Testis (tissue), 5 donors: ENCODE measurements around the gene PLEKHA8. TPM values are rescaled to one million over a fixed set of nuclear protein-coding genes. Genes with fewer than 3 reads are reported as not detected.

Experiments
- DNase-seq: peaks from one replicate; pipeline ENCODE4 v3.0.0-alpha.2; 2019
- H3K27ac ChIP-seq, 2 donors: fragments of 200-600 bp; sonication (generic); one replicate each; pipeline ENCODE4 v1.5.1; 2019
- H3K27me3 ChIP-seq: fragments of 200-600 bp; sonication (generic); one replicate; pipeline ENCODE4 v1.5.1; 2019
- H3K36me3 ChIP-seq: fragments of 200-600 bp; sonication (generic); one replicate; pipeline ENCODE4 v1.5.1; 2017; ENCODE audit warnings: low read depth; ENCODE audit errors: missing control alignments
- H3K4me1 ChIP-seq: fragments of 200-600 bp; sonication (generic); one replicate; pipeline ENCODE4 v1.5.1; 2019
- H3K4me3 ChIP-seq, 2 donors: fragments of 200-600 bp; sonication (generic); one replicate each; pipeline ENCODE4 v1.5.1; 2017 to 2019
- H3K9me3 ChIP-seq: fragments of 200-600 bp; sonication (generic); one replicate; pipeline ENCODE4 v1.5.1; 2017
- CTCF ChIP-seq, 3 experiments: fragments of 450-650 bp in 2 of 3; fragments of 200-600 bp in 1 of 3; sonication (generic) in 1 of 3; IDR thresholded peaks; one replicate each; pipeline ENCODE4 v1.5.1; 2016 to 2019; ENCODE audit warnings: antibody characterized with exemption in 3 of 3, mild to moderate bottlenecking in 2 of 3, moderate library complexity in 1 of 3
- POLR2A ChIP-seq: fragments of 450-650 bp; IDR thresholded peaks from one replicate; pipeline ENCODE4 v1.6.1; 2017; ENCODE audit warnings: antibody characterized with exemption, mild to moderate bottlenecking, moderate library complexity
- WGBS, 2 donors: methylation state at CpG; one replicate each; pipeline ENCODE4 v1.1.5; 2018; 5-methylcytosine and 5-hydroxymethylcytosine counted together
- intact Hi-C: fragments of 100-400 bp; cut with DNase I; formaldehyde crosslinking; loops from one replicate; pipeline ENCODE4 v1.15.1; 2023; ENCODE audit warnings: low total_unique reads
- long read RNA-seq, 2 donors: transcript quantifications; one replicate each; lab custom pipeline, GENCODE V29; 2026
- polyA plus RNA-seq: library from polyadenylated mRNA; stranded (reverse); fragments of 350-450 nt; fragmentation: Illumina TruSeq; extraction: RNeasy Lipid Tissue Mini Kit (QIAGEN cat#74804); gene quantifications from one replicate; pipeline ENCODE4 v1.2.3, GENCODE V29; 2014; ENCODE audit warnings: low read depth, low replicate concordance; ENCODE audit not compliant: insufficient read depth
- total RNA-seq, 2 donors: library from RNA; depleted of rRNA; stranded (reverse); fragments of >200 nt; gene quantifications; one replicate each; pipeline ENCODE4 v1.2.3, GENCODE V29; 2016

PLEKHA8 gene
- 10 to 100 TPM; 11.0 to 14.5 TPM for total RNA-seq
- 7.1 TPM for polyA plus RNA-seq
- long read RNA-seq, donor 1, full-length matches to known transcripts, result 1 of 1 reads
- long read RNA-seq, donor 1, partial matches to known transcripts, result 0 of 1 reads
- long read RNA-seq, donor 1, other reads (novel, unspliced or antisense), result 0 of 1 reads
- long read RNA-seq, donor 2, full-length matches to known transcripts, result 2 of 2 reads
- long read RNA-seq, donor 2, partial matches to known transcripts, result 0 of 2 reads
- long read RNA-seq, donor 2, other reads (novel, unspliced or antisense), result 0 of 2 reads

GRCh38 chr7:30028216-30028748, at the start of gene PLEKHA8:
TSS of gene PLEKHA8 (plus strand) at chr7:30028412. CDS start at chr7:30028763, 351 bp downstream.
- Histone ChIP-seq H3K4me3 (peak within 1 kb of the TSS; percentile 92 to 97), H3K27ac (peak within 1 kb of the TSS; percentile 86 to 92), H3K27me3 (no peaks in the 10 kb centered on the region), H3K36me3 (no peaks in the 10 kb centered on the region), H3K9me3 (no peaks in the 10 kb centered on the region), H3K4me1 (peaks cover 22% of the 10 kb centered on the region)
- peak in 2 of 3 experiments; percentile 17 to 21 for TF ChIP-seq CTCF (IDR thresholded peaks at IDR 0.05)
- no peak for TF ChIP-seq POLR2A
- intact Hi-C loops, result no loop called here
- peak; percentile 87 for DNase-seq
- 1% methylated on average over 16 of the region's 70 CpGs; no CpG with 5 or more reads in 1 of the 2 donors for WGBS, 2 donors

- TF ChIP-seq CTCF (IDR thresholded peaks at IDR 0.05) (no peak), POLR2A (no peak)
- H3K4me3 ChIP-seq, result no peak overlapping the region
Observed at GRCh38 chr7:29980151-29980550, 48.1 kb upstream of the PLEKHA8 start.

GRCh38 chr7:29987083-29987482, 41.1 kb upstream of the PLEKHA8 start:
- Histone ChIP-seq H3K4me3 (no peak overlapping the region), H3K27me3 (no peaks in the 10 kb centered on the region), H3K36me3 (no peaks in the 10 kb centered on the region), H3K9me3 (no peaks in the 10 kb centered on the region), H3K4me1 (peaks cover 4% of the 10 kb centered on the region), H3K27ac (no peak overlapping the region)
- WGBS, 2 donors, result 38% methylated on average over 2 of the region's 2 CpGs
- intact Hi-C loops, result no loop called here
- TF ChIP-seq CTCF (IDR thresholded peaks at IDR 0.05) (no peak), POLR2A (no peak)
- DNase-seq, result no peak

More at GRCh38 chr7:29980151-29980550, 48.1 kb upstream of the PLEKHA8 start:
- no peaks in the 10 kb centered on the region for H3K9me3 ChIP-seq
- no peak overlapping the region for H3K27ac ChIP-seq
- H3K27me3 ChIP-seq, result no peaks in the 10 kb centered on the region
- H3K36me3 ChIP-seq, result no peaks in the 10 kb centered on the region
- no peak for DNase-seq
- H3K4me1 ChIP-seq, result peaks cover 15% of the 10 kb centered on the region
- intact Hi-C loops, result no loop called here

GRCh38 chr7:29987811-29988317, 40.3 kb upstream of the PLEKHA8 start:
- WGBS, 2 donors, result 36 to 40% methylated on average over 8 of the region's 8 CpGs
- H3K9me3 ChIP-seq, result no peaks in the 10 kb centered on the region
- intact Hi-C loops, result no loop called here

More at GRCh38 chr7:29987811-29988317, 40.3 kb upstream of the PLEKHA8 start:
- no peak for DNase-seq
- H3K36me3 ChIP-seq, result no peaks in the 10 kb centered on the region
- H3K4me1 ChIP-seq, result peaks cover 4% of the 10 kb centered on the region
- peak overlapping the region; percentile 89 to 95 for H3K27ac ChIP-seq
- TF ChIP-seq CTCF (IDR thresholded peaks at IDR 0.05) (no peak), POLR2A (no peak)
- peak overlapping the region; percentile 85 to 100 for H3K4me3 ChIP-seq
- no peaks in the 10 kb centered on the region for H3K27me3 ChIP-seq
